A673 (cell line): ENCODE data around the gene SRA1.

Experiments
- CTCF ChIP-seq: fragments of 300-800, 200-600 bp; sonication (generic); conservative IDR thresholded peaks from 2 replicates; pipeline ENCODE4 v1.5.1; 2017; ENCODE audit warnings: low read depth, mild to moderate bottlenecking, antibody characterized with exemption, low read length, moderate library complexity, mixed read lengths
- EZH2 ChIP-seq: fragments of 200-600 bp; sonication (generic); IDR thresholded peaks from 2 replicates; pipeline ENCODE4 v1.6.1; 2017; ENCODE audit warnings: borderline replicate concordance, low read depth, mild to moderate bottlenecking, mixed read lengths, antibody characterized with exemption, low read length; ENCODE audit not compliant: poor library complexity, severe bottlenecking

DNA sequence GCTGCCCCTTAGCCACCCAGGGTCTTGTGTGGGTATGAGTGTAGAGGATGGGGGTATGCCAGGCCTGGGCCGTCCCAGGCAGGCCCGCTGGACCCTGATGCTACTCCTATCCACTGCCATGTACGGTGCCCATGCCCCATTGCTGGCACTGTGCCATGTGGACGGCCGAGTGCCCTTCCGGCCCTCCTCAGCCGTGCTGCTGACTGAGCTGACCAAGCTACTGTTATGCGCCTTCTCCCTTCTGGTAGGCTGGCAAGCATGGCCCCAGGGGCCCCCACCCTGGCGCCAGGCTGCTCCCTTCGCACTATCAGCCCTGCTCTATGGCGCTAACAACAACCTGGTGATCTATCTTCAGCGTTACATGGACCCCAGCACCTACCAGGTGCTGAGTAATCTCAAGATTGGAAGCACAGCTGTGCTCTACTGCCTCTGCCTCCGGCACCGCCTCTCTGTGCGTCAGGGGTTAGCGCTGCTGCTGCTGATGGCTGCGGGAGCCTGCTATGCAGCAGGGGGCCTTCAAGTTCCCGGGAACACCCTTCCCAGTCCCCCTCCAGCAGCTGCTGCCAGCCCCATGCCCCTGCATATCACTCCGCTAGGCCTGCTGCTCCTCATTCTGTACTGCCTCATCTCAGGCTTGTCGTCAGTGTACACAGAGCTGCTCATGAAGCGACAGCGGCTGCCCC lies 10.0 kb upstream of the SRA1 start:
- TF ChIP-seq CTCF, result no peak
- TF ChIP-seq EZH2, result no peak
